K562 (cell line): ENCODE results near the gene KCNK4. TPM values are rescaled to one million over a fixed set of nuclear protein-coding genes. Genes with fewer than 3 reads are reported as not detected.

Experiments used
- CBX8 ChIP-seq: fragments of 200-600 bp; sonication (generic); IDR thresholded peaks from 2 replicates; pipeline ENCODE4 v1.6.1; 2012; ENCODE audit warnings: borderline replicate concordance, mixed run types, low read depth, mild to moderate bottlenecking, moderate library complexity, mixed read lengths, low read length, control low read depth, inconsistent platforms; ENCODE audit not compliant: poor library complexity, severe bottlenecking; ENCODE audit errors: extremely low read depth
- E4F1 ChIP-seq: fragments of 250-450 bp; sonication (Bioruptor Pico); IDR thresholded peaks from 2 replicates; pipeline ENCODE4 v1.5.0; 2021; ENCODE audit warnings: mild to moderate bottlenecking, borderline replicate concordance
- GABPB2 ChIP-seq: fragments of 250-450 bp; sonication (Bioruptor Pico); conservative IDR thresholded peaks from 2 replicates; pipeline ENCODE4 v1.5.1; 2021; ENCODE audit warnings: mild to moderate bottlenecking
- HDAC3 ChIP-seq: fragments of 450-650 bp; IDR thresholded peaks from 2 replicates; pipeline ENCODE4 v1.6.1; 2018; ENCODE audit warnings: borderline replicate concordance, mild to moderate bottlenecking, moderate library complexity; ENCODE audit not compliant: partially characterized antibody
- MEF2D ChIP-seq: conservative IDR thresholded peaks from 2 replicates; pipeline ENCODE4 v1.6.1; 2016; ENCODE audit warnings: low read depth, missing genetic modification characterization, missing compliant biosample characterization
- NCOA6 ChIP-seq: fragments of 450-650 bp; IDR thresholded peaks from 2 replicates; pipeline ENCODE4 v1.6.1; 2017; ENCODE audit warnings: mild to moderate bottlenecking
- RREB1 ChIP-seq: fragments of 250-450 bp; sonication (Bioruptor Pico); IDR thresholded peaks from 2 replicates; pipeline ENCODE4 v1.4.0; 2020
- SOX6 ChIP-seq: fragments of 450-650 bp; IDR thresholded peaks from 2 replicates; pipeline ENCODE4 v1.6.1; 2014; ENCODE audit warnings: mild to moderate bottlenecking
- STAT5B ChIP-seq: fragments of 250-450 bp; sonication (Bioruptor Pico); IDR thresholded peaks from 2 replicates; pipeline ENCODE4 v1.8.0; 2021; ENCODE audit warnings: mild to moderate bottlenecking, inconsistent platforms
- ZNF24 ChIP-seq: fragments of 450-650 bp; IDR thresholded peaks from 2 replicates; pipeline ENCODE4 v1.6.1; 2016
- ZNF347 ChIP-seq: fragments of 450-650 bp; formaldehyde crosslinking; IDR thresholded peaks from 2 replicates; pipeline ENCODE4 v1.4.0; 2020; ENCODE audit warnings: low read depth, mild to moderate bottlenecking, moderate library complexity
- ZNF551 ChIP-seq: fragments of 250-450 bp; sonication (Bioruptor Pico); IDR thresholded peaks from 2 replicates; pipeline ENCODE4 v1.5.0; 2021; ENCODE audit warnings: mild to moderate bottlenecking, moderate library complexity
- ZNF707 ChIP-seq: fragments of 250-450 bp; sonication (Bioruptor Pico); conservative IDR thresholded peaks from 2 replicates; pipeline ENCODE4 v1.8.0; 2022; ENCODE audit warnings: inconsistent platforms, mild to moderate bottlenecking, moderate library complexity
- microRNA-seq: library from miRNA; unstranded; fragments of <30 nt; microRNA quantifications from one replicate; pipeline ENCODE4, GENCODE V29; 2018; ENCODE audit warnings: borderline microRNAs expressed
- polyA plus RNA-seq, 8 experiments: library from polyadenylated mRNA; depleted of rRNA in 4 of 8; stranded (reverse) in 5 of 8; unstranded in 3 of 8; fragments of >200 nt; fragmentation: Nextera tagmentation in 2 of 8; fragmentation: Illumina TruSeq in 1 of 8; extraction: Ambion mirVana in 2 of 8; extraction: Trizol in 1 of 8; gene quantifications; 2 replicates each; pipeline versions ENCODE4 v1.2.1 to v1.2.3, GENCODE V29; 2011 to 2014; ENCODE audit warnings: inconsistent platforms in 1 of 8, missing spikeins in 1 of 8
- small RNA-seq: library from RNA; depleted of rRNA; stranded (forward); fragments of <200 nt; gene quantifications from one replicate; pipeline ENCODE3, GENCODE V24; 2014
- total RNA-seq, 7 experiments: library from RNA; depleted of rRNA in 6 of 7; stranded (reverse); fragments of >200 nt in 6 of 7; fragmentation: Illumina TruSeq in 2 of 7; extraction: Trizol in 2 of 7; gene quantifications; 2 replicates each; pipeline versions ENCODE4 v1.2.1 to v1.2.3, GENCODE V29; 2011 to 2021; ENCODE audit warnings: low replicate concordance in 1 of 7

The KCNK4 gene
- total and polyA plus RNA-seq, 9 of the 15 experiments (the other 6 are each of a cell fraction or from before 2014, with no cell fraction given), result not detected

- TF ChIP-seq RREB1 (CRISPR knock-in tag), result no peak
- TF ChIP-seq MEF2D (tag), result no peak
- no peak for TF ChIP-seq NCOA6
- no peak for TF ChIP-seq SOX6
- no peak for TF ChIP-seq ZNF707
- no peak for TF ChIP-seq ZNF551
- TF ChIP-seq ZNF347 (CRISPR knock-in tag), result no peak
- no peak for TF ChIP-seq GABPB2
- no peak for TF ChIP-seq ZNF24
- no peak for TF ChIP-seq STAT5B (CRISPR knock-in tag)
- TF ChIP-seq E4F1 (CRISPR knock-in tag), result no peak
- no peak for TF ChIP-seq CBX8
- no peak for TF ChIP-seq HDAC3
These were observed 58.3 kb downstream of the KCNK4 start (continued) for GRCh38 chr11:64349404-64349803.

Small RNA genes lying within 50 kb of the gene (microRNA-seq; reads per million reads assigned to microRNA genes)
- 0.55 reads per million for gene MIR7155

Small RNA genes lying within 50 kb of the gene (small RNA-seq; reads per million reads assigned to genes)
- gene MIR7155 (0.33 reads per million), gene RF00019 (not detected)

Other genes starting within 250 kb of the KCNK4 start
Only the 7 nearest of the 18 such genes appear.
- gene PLCB3, start 39.8 kb upstream of the KCNK4 start, total RNA-seq (2014; rRNA removed), result 33.6 and 42.5 TPM in 2 replicates
- 7.0 and 8.4 TPM in 2 replicates for gene PLCB3, start 39.8 kb upstream of the KCNK4 start, total RNA-seq (2014; rRNA removed; fragmentation: Illumina TruSeq; extraction: Trizol)
- gene PLCB3, start 39.8 kb upstream of the KCNK4 start, total RNA-seq (2015; rRNA removed; fragmentation: Illumina TruSeq; extraction: Trizol), result 14.6 and 14.9 TPM in 2 replicates
- 37.1 and 44.8 TPM in 2 replicates for gene PLCB3, start 39.8 kb upstream of the KCNK4 start, total RNA-seq (2021)
- gene PLCB3, start 39.8 kb upstream of the KCNK4 start, polyA plus RNA-seq (2011; rRNA removed), result 11.5 and 18.0 TPM in 2 replicates
- gene PLCB3, start 39.8 kb upstream of the KCNK4 start, polyA plus RNA-seq (2014; fragmentation: Illumina TruSeq; extraction: Trizol), result 16.0 and 23.9 TPM in 2 replicates
- under 1 TPM; 0.31 to 0.37 TPM for gene PLCB3, start 39.8 kb upstream of the KCNK4 start, polyA plus RNA-seq (2014; fragmentation: Nextera tagmentation; extraction: Ambion mirVana)
- 24.7 and 27.6 TPM in 2 replicates for gene PLCB3, start 39.8 kb upstream of the KCNK4 start, polyA plus RNA-seq (2014; rRNA removed)
- 45.6 and 58.5 TPM in 2 replicates for gene BAD, start 6.6 kb upstream of the KCNK4 start, total RNA-seq (2014; rRNA removed)
- 2.9 and 4.1 TPM in 2 replicates for gene BAD, start 6.6 kb upstream of the KCNK4 start, total RNA-seq (2014; rRNA removed; fragmentation: Illumina TruSeq; extraction: Trizol)
- gene BAD, start 6.6 kb upstream of the KCNK4 start, total RNA-seq (2015; rRNA removed; fragmentation: Illumina TruSeq; extraction: Trizol), result 18.8 and 23.8 TPM in 2 replicates
- gene BAD, start 6.6 kb upstream of the KCNK4 start, total RNA-seq (2021), result 25.2 and 27.1 TPM in 2 replicates
- gene BAD, start 6.6 kb upstream of the KCNK4 start, polyA plus RNA-seq (2011; rRNA removed), result 11.8 and 21.1 TPM in 2 replicates
- gene BAD, start 6.6 kb upstream of the KCNK4 start, polyA plus RNA-seq (2014; fragmentation: Illumina TruSeq; extraction: Trizol), result 4.7 and 12.8 TPM in 2 replicates
- 1 to 10 TPM in 1 of 2 experiments, under 1 TPM in 1; 0.61 to 4.0 TPM for gene BAD, start 6.6 kb upstream of the KCNK4 start, polyA plus RNA-seq (2014; fragmentation: Nextera tagmentation; extraction: Ambion mirVana)
- gene BAD, start 6.6 kb upstream of the KCNK4 start, polyA plus RNA-seq (2014; rRNA removed), result 34.3 and 43.0 TPM in 2 replicates
- 10.7 and 14.8 TPM in 2 replicates for gene GPR137, start 5.5 kb upstream of the KCNK4 start, total RNA-seq (2014; rRNA removed)
- gene GPR137, start 5.5 kb upstream of the KCNK4 start, total RNA-seq (2014; rRNA removed; fragmentation: Illumina TruSeq; extraction: Trizol), result 2.9 and 4.1 TPM in 2 replicates
- 10.9 and 11.9 TPM in 2 replicates for gene GPR137, start 5.5 kb upstream of the KCNK4 start, total RNA-seq (2015; rRNA removed; fragmentation: Illumina TruSeq; extraction: Trizol)
- gene GPR137, start 5.5 kb upstream of the KCNK4 start, total RNA-seq (2021), result 26.7 and 30.1 TPM in 2 replicates
- gene GPR137, start 5.5 kb upstream of the KCNK4 start, polyA plus RNA-seq (2011; rRNA removed), result 6.0 and 11.3 TPM in 2 replicates
- gene GPR137, start 5.5 kb upstream of the KCNK4 start, polyA plus RNA-seq (2014; fragmentation: Illumina TruSeq; extraction: Trizol), result 13.2 and 16.9 TPM in 2 replicates
- under 1 TPM; 0.32 to 0.52 TPM for gene GPR137, start 5.5 kb upstream of the KCNK4 start, polyA plus RNA-seq (2014; fragmentation: Nextera tagmentation; extraction: Ambion mirVana)
- 18.2 and 18.9 TPM in 2 replicates for gene GPR137, start 5.5 kb upstream of the KCNK4 start, polyA plus RNA-seq (2014; rRNA removed)
- 8.5 TPM in 2 replicates for gene CATSPERZ, start 9.1 kb downstream of the KCNK4 start, total RNA-seq (2014; rRNA removed)
- 1.2 and 1.6 TPM in 2 replicates for gene CATSPERZ, start 9.1 kb downstream of the KCNK4 start, total RNA-seq (2014; rRNA removed; fragmentation: Illumina TruSeq; extraction: Trizol)
- gene CATSPERZ, start 9.1 kb downstream of the KCNK4 start, total RNA-seq (2015; rRNA removed; fragmentation: Illumina TruSeq; extraction: Trizol), result 3.8 and 4.1 TPM in 2 replicates
- gene CATSPERZ, start 9.1 kb downstream of the KCNK4 start, total RNA-seq (2021), result 5.1 and 5.4 TPM in 2 replicates
- gene CATSPERZ, start 9.1 kb downstream of the KCNK4 start, polyA plus RNA-seq (2011; rRNA removed), result 0.86 and 1.2 TPM in 2 replicates
- 3.5 and 4.3 TPM in 2 replicates for gene CATSPERZ, start 9.1 kb downstream of the KCNK4 start, polyA plus RNA-seq (2014; fragmentation: Illumina TruSeq; extraction: Trizol)
- 1 to 10 TPM; 1.3 to 2.2 TPM for gene CATSPERZ, start 9.1 kb downstream of the KCNK4 start, polyA plus RNA-seq (2014; fragmentation: Nextera tagmentation; extraction: Ambion mirVana)
- gene CATSPERZ, start 9.1 kb downstream of the KCNK4 start, polyA plus RNA-seq (2014; rRNA removed), result 5.3 and 8.3 TPM in 2 replicates
- 89.2 and 89.7 TPM in 2 replicates for gene ESRRA, start 14.2 kb downstream of the KCNK4 start, total RNA-seq (2014; rRNA removed)
- 13.8 and 17.3 TPM in 2 replicates for gene ESRRA, start 14.2 kb downstream of the KCNK4 start, total RNA-seq (2014; rRNA removed; fragmentation: Illumina TruSeq; extraction: Trizol)
- gene ESRRA, start 14.2 kb downstream of the KCNK4 start, total RNA-seq (2015; rRNA removed; fragmentation: Illumina TruSeq; extraction: Trizol), result 30.3 and 31.4 TPM in 2 replicates
- 76.5 and 84.1 TPM in 2 replicates for gene ESRRA, start 14.2 kb downstream of the KCNK4 start, total RNA-seq (2021)
- 23.7 and 35.6 TPM in 2 replicates for gene ESRRA, start 14.2 kb downstream of the KCNK4 start, polyA plus RNA-seq (2011; rRNA removed)
- 15.3 and 27.6 TPM in 2 replicates for gene ESRRA, start 14.2 kb downstream of the KCNK4 start, polyA plus RNA-seq (2014; fragmentation: Illumina TruSeq; extraction: Trizol)
- gene ESRRA, start 14.2 kb downstream of the KCNK4 start, polyA plus RNA-seq (2014; fragmentation: Nextera tagmentation; extraction: Ambion mirVana), result 1 to 10 TPM in 1 of 2 experiments, under 1 TPM in 1; 0.27 to 1.0 TPM
- gene ESRRA, start 14.2 kb downstream of the KCNK4 start, polyA plus RNA-seq (2014; rRNA removed), result 69.0 and 75.5 TPM in 2 replicates
- 391 and 444 TPM in 2 replicates for gene TRMT112, start 26.3 kb downstream of the KCNK4 start, total RNA-seq (2014; rRNA removed)
- gene TRMT112, start 26.3 kb downstream of the KCNK4 start, total RNA-seq (2014; rRNA removed; fragmentation: Illumina TruSeq; extraction: Trizol), result 126 and 162 TPM in 2 replicates
- gene TRMT112, start 26.3 kb downstream of the KCNK4 start, total RNA-seq (2015; rRNA removed; fragmentation: Illumina TruSeq; extraction: Trizol), result 283 and 300 TPM in 2 replicates
- gene TRMT112, start 26.3 kb downstream of the KCNK4 start, total RNA-seq (2021), result 274 and 296 TPM in 2 replicates
- 242 and 243 TPM in 2 replicates for gene TRMT112, start 26.3 kb downstream of the KCNK4 start, polyA plus RNA-seq (2011; rRNA removed)
- 266 and 297 TPM in 2 replicates for gene TRMT112, start 26.3 kb downstream of the KCNK4 start, polyA plus RNA-seq (2014; fragmentation: Illumina TruSeq; extraction: Trizol)
- 100 to 1,000 TPM; 358 to 423 TPM for gene TRMT112, start 26.3 kb downstream of the KCNK4 start, polyA plus RNA-seq (2014; fragmentation: Nextera tagmentation; extraction: Ambion mirVana)
- 377 and 449 TPM in 2 replicates for gene TRMT112, start 26.3 kb downstream of the KCNK4 start, polyA plus RNA-seq (2014; rRNA removed)
- gene PRDX5, start 26.8 kb downstream of the KCNK4 start, total RNA-seq (2014; rRNA removed), result 252 and 268 TPM in 2 replicates
- gene PRDX5, start 26.8 kb downstream of the KCNK4 start, total RNA-seq (2014; rRNA removed; fragmentation: Illumina TruSeq; extraction: Trizol), result 73.0 and 93.8 TPM in 2 replicates
- 200 and 204 TPM in 2 replicates for gene PRDX5, start 26.8 kb downstream of the KCNK4 start, total RNA-seq (2015; rRNA removed; fragmentation: Illumina TruSeq; extraction: Trizol)
- 124 and 154 TPM in 2 replicates for gene PRDX5, start 26.8 kb downstream of the KCNK4 start, total RNA-seq (2021)
- gene PRDX5, start 26.8 kb downstream of the KCNK4 start, polyA plus RNA-seq (2011; rRNA removed), result 224 and 254 TPM in 2 replicates
- gene PRDX5, start 26.8 kb downstream of the KCNK4 start, polyA plus RNA-seq (2014; fragmentation: Illumina TruSeq; extraction: Trizol), result 209 and 212 TPM in 2 replicates
- gene PRDX5, start 26.8 kb downstream of the KCNK4 start, polyA plus RNA-seq (2014; fragmentation: Nextera tagmentation; extraction: Ambion mirVana), result 10 to 100 TPM; 40.8 to 64.2 TPM
- 327 and 356 TPM in 2 replicates for gene PRDX5, start 26.8 kb downstream of the KCNK4 start, polyA plus RNA-seq (2014; rRNA removed)